ENCODE measurements around the gene PIPOX.
A peak's percentile ranks its signal among the peaks of the same experiment; 100 is the strongest.

Gene PIPOX

GRCh38 chr17:29042679-29043538 lies at the start of gene PIPOX:
PIPOX (plus strand) TSS chr17:29043141; CDS start chr17:29043226, 85 bp downstream.
- DNase-seq, result no peak

GRCh38 chr17:28993645-28994426 lies 49.1 kb upstream of the PIPOX start:
- DNase-seq, result no peak

- no peak for DNase-seq
Observed at GRCh38 chr17:28996554-28997096, 46.3 kb upstream of the PIPOX start.

- DNase-seq, result no peak
Observed at GRCh38 chr17:28997806-28998205, 45.1 kb upstream of the PIPOX start.

GRCh38 chr17:28999206-28999605 lies 43.7 kb upstream of the PIPOX start:
- DNase-seq, result no peak

GRCh38 chr17:29000973-29001372 lies 42.0 kb upstream of the PIPOX start:
- DNase-seq, result no peak

- DNase-seq, result no peak
Observed at GRCh38 chr17:29002811-29003210, 40.1 kb upstream of the PIPOX start.

GRCh38 chr17:29003289-29003688 lies 39.7 kb upstream of the PIPOX start:
- DNase-seq, result no peak

- DNase-seq, result no peak
Observed at GRCh38 chr17:29004081-29004692, 38.8 kb upstream of the PIPOX start.

- DNase-seq, result peak; percentile 34
Observed at GRCh38 chr17:29005936-29006511, 36.9 kb upstream of the PIPOX start, which contains the start of gene SEZ6. SEZ6 (minus strand) TSS chr17:29006033; CDS start chr17:29005869, 164 bp downstream.

- DNase-seq, result no peak
Observed at GRCh38 chr17:29007456-29007855, 35.5 kb upstream of the PIPOX start.

- no peak for DNase-seq
Observed at GRCh38 chr17:29007860-29008455, 35.0 kb upstream of the PIPOX start.

GRCh38 chr17:29008591-29008990 lies 34.4 kb upstream of the PIPOX start:
- no peak for DNase-seq

GRCh38 chr17:29010129-29010528 lies 32.8 kb upstream of the PIPOX start:
- DNase-seq, result no peak

- DNase-seq, result no peak
Observed at GRCh38 chr17:29010586-29010985, 32.4 kb upstream of the PIPOX start.

GRCh38 chr17:29012535-29012934 lies 30.4 kb upstream of the PIPOX start:
- no peak for DNase-seq

- no peak for DNase-seq
Observed at GRCh38 chr17:29014716-29015115, 28.2 kb upstream of the PIPOX start.

- no peak for DNase-seq
Observed at GRCh38 chr17:29016345-29017210, 26.4 kb upstream of the PIPOX start.

- no peak for DNase-seq
Observed at GRCh38 chr17:29018788-29019474, 24.0 kb upstream of the PIPOX start.

GRCh38 chr17:29019475-29020181 lies 23.3 kb upstream of the PIPOX start:
- no peak for DNase-seq

Data from CD4-positive, alpha-beta T cell treated with Interferon gamma for 1 hour (primary cell).